B cell (primary cell): ENCODE data around the gene C9orf72.

Source experiments
- CTCF ChIP-seq: fragments of 200-600 bp; IDR thresholded peaks from one replicate; pipeline ENCODE4 v1.8.0; 2022; ENCODE audit warnings: antibody characterized with exemption, mild to moderate bottlenecking
- EZH2 ChIP-seq: IDR thresholded peaks from 2 replicates; pipeline ENCODE4 v1.6.1; 2012; ENCODE audit warnings: borderline replicate concordance, low read depth, mild to moderate bottlenecking, moderate library complexity, low read length; ENCODE audit not compliant: insufficient read depth, poor library complexity, severe bottlenecking

- no peak for TF ChIP-seq CTCF
- no peak for TF ChIP-seq EZH2
Measured at GRCh38 chr9:27549196-27549755, 24.0 kb downstream of the C9orf72 start.
